Hindlimb muscle (tissue), 1 donor: ENCODE results near the gene IQGAP1. TPM values are rescaled to one million over a fixed set of nuclear protein-coding genes. Genes with fewer than 3 reads are reported as not detected.

Experiments
- DNase-seq: peaks from one replicate; pipeline ENCODE4 v3.0.0-alpha.2; 2013
- polyA plus RNA-seq: library from polyadenylated mRNA; unstranded; fragments of 120-200 nt; gene quantifications from one replicate; pipeline ENCODE4 v1.2.1, GENCODE V29; 2013; ENCODE audit not compliant: insufficient read length

IQGAP1 gene
- polyA plus RNA-seq, 1 donor, result 68.8 TPM

- no peak for DNase-seq
Measured at GRCh38 chr15:90531147-90531546, 143.1 kb downstream of the IQGAP1 start.

- no peak for DNase-seq
Measured at GRCh38 chr15:90535254-90535653, 147.2 kb downstream of the IQGAP1 start.

- no peak for DNase-seq
Measured at GRCh38 chr15:90539789-90540188, 151.7 kb downstream of the IQGAP1 start.

- DNase-seq, result no peak
Measured at GRCh38 chr15:90540768-90541167, 152.7 kb downstream of the IQGAP1 start.

- no peak for DNase-seq
Measured at GRCh38 chr15:90545095-90545494, 157.1 kb downstream of the IQGAP1 start.

- no peak for DNase-seq
Measured at GRCh38 chr15:90547540-90547939, 159.5 kb downstream of the IQGAP1 start.

- DNase-seq, result no peak
Measured at GRCh38 chr15:90550919-90551318, 162.9 kb downstream of the IQGAP1 start.

Other genes starting within 250 kb of the IQGAP1 start
- gene SEMA4B, start 186.9 kb upstream of the IQGAP1 start, polyA plus RNA-seq, result 9.0 TPM
- gene CIB1, start 154.3 kb upstream of the IQGAP1 start, polyA plus RNA-seq, result 23.1 TPM
- gene GDPGP1, start 154.0 kb upstream of the IQGAP1 start, polyA plus RNA-seq, result 3.4 TPM
- not detected for gene TTLL13, start 138.7 kb upstream of the IQGAP1 start, polyA plus RNA-seq
- 104 TPM for gene NGRN, start 122.6 kb upstream of the IQGAP1 start, polyA plus RNA-seq
- gene ZNF774, start 36.0 kb upstream of the IQGAP1 start, polyA plus RNA-seq, result 3.6 TPM
- gene CRTC3, start 141.7 kb downstream of the IQGAP1 start, polyA plus RNA-seq, result 26.4 TPM